Fibroblast of mammary gland (primary cell): ENCODE measurements around the gene GNAL.

ENCODE experiments used
- DNase-seq: peaks from one replicate; pipeline ENCODE4 v3.0.0-alpha.2; 2010; ENCODE audit warnings: low read depth
- H3K4me3 ChIP-seq: 2 replicates; pipeline ENCODE4 v1.5.1; 2011; ENCODE audit warnings: low read depth, mild to moderate bottlenecking, low read length, moderate library complexity; ENCODE audit not compliant: control insufficient read depth
- TF ChIP-seq, protein P1 (sequence below): conservative IDR thresholded peaks from 2 replicates; pipeline ENCODE4 v1.5.1; 2011; ENCODE audit warnings: low read depth, low read length, inconsistent platforms; ENCODE audit not compliant: control insufficient read depth, insufficient read depth

GNAL gene

DNA sequence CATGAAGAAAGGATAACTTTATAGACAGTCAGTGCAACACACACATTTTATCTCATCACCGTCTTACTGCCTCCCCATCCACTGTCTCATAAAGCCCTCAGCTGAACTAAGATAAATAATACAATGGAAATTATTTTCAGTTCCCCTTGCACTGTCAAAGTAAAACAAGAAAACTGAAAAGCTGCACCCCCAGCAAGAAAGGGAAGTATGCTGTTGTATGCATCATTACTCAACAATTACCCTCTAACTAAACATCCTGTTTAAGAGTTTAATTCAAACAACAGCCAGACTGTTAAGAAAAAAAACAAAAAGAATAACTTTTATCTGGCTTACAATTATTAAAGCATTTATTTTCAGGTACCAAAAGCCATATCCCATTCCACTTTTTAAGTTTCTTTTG lies 194.1 kb downstream of the GNAL start:
- no peak overlapping the region for H3K4me3 ChIP-seq
- no peak for DNase-seq
- TF ChIP-seq, protein P1, sequence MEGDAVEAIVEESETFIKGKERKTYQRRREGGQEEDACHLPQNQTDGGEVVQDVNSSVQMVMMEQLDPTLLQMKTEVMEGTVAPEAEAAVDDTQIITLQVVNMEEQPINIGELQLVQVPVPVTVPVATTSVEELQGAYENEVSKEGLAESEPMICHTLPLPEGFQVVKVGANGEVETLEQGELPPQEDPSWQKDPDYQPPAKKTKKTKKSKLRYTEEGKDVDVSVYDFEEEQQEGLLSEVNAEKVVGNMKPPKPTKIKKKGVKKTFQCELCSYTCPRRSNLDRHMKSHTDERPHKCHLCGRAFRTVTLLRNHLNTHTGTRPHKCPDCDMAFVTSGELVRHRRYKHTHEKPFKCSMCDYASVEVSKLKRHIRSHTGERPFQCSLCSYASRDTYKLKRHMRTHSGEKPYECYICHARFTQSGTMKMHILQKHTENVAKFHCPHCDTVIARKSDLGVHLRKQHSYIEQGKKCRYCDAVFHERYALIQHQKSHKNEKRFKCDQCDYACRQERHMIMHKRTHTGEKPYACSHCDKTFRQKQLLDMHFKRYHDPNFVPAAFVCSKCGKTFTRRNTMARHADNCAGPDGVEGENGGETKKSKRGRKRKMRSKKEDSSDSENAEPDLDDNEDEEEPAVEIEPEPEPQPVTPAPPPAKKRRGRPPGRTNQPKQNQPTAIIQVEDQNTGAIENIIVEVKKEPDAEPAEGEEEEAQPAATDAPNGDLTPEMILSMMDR: no peak

GRCh38 chr18:11884396-11885030 lies 195.4 kb downstream of the GNAL start:
- TF ChIP-seq, protein P1: no peak
- H3K4me3 ChIP-seq: no peak overlapping the region
- no peak for DNase-seq

DNA sequence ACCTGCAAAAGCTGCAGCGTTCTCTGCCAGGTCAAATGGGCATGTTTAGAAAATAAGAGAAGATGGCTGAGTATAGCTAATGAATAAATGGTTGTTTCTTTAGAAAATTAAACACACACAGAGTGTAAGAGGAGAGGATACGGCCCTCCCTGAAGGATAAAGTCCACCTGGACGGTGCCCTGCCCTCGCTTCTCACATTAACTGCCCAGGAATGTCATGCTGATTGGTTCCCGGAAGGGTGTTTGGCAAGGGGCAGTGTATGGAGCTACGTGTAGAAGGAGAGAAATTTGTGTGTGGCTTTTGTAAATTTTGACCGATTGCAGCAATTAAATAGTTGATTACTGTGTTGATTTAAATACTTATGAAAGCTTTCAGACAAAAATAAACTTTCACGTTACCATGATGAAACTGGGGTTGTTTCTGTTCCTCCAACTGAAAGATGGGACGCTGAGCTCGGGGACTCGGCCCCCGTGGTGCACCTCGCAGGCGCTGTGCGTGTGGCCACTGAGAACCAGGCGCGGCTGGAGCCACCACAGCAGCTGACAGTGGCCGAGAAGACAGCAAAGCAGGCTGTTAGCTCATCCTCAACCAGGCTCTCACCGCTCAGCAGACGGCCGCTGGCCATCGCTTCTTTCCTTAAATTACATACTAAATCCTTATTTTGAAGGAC lies 196.3 kb downstream of the GNAL start:
- H3K4me3 ChIP-seq: no peak overlapping the region
- DNase-seq: no peak

DNA sequence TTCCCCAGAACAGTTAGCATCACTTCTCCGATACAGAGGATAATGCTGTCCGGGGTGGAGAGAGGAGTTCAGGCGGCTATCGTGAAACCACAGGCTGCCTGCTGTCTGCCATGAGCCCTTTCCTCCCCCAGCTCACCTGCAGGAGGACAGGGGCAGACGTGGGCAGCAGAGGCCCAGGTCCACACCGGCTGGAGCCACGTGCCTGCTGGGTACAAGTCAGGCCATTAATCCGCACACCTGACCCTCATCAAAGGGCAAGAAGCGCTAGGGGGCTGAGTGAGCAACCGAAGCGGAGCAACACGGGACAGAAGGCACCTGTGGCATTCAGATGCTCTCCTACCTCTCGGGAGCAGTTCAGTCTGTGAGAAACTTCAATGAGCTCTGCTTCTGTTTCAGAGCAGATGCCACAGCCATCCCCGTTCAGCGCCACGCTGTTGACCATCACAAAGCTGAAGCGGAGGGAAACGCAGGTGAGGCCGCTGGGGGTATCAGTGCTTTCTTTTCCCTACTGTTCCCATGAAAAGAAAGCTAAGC lies 197.6 kb downstream of the GNAL start:
- TF ChIP-seq, protein P1: no peak

More for the DNA sequence above, 196.3 kb downstream of the GNAL start:
- TF ChIP-seq, protein P1: no peak

DNA sequence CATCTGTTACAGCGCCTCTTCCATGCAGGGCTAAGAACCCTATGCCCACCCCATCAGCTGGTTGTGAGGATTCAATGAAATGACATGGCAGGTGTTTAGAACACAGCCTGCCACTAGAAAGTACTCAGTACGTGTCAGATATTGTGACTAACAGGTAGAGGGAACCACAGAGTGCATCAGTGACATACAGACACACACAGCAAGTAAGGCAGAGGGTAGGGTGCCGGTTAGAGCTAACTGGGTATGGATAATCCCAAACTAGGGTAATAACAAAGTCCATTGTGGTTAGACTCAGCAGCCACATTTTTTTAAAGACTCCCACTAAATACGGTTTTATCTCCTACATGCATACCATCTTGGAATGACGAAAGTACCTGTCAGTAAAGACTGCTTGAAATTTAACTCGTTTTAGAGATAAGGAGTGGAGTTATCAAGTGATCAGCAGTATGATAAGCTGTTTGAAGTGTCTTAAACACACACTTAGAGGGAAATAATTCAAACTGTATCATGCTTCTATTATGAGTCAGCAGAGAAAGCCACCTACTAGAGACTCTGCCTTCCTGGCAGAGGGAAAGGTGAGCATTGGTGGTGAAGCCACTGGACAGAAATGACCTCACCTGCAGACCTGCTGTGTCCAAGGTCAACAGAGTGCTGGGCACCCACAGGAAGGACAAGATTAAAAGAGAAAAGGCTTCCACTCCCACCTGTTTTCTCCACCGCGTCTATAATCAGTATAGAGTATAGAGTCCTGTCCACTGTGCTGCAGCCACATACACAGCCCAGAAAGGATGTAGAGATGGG lies 198.5 kb downstream of the GNAL start:
- H3K4me3 ChIP-seq: no peak overlapping the region
- no peak for DNase-seq
- TF ChIP-seq, protein P1: no peak

More for the DNA sequence above, 197.6 kb downstream of the GNAL start:
- H3K4me3 ChIP-seq: no peak overlapping the region
- DNase-seq: no peak

DNA sequence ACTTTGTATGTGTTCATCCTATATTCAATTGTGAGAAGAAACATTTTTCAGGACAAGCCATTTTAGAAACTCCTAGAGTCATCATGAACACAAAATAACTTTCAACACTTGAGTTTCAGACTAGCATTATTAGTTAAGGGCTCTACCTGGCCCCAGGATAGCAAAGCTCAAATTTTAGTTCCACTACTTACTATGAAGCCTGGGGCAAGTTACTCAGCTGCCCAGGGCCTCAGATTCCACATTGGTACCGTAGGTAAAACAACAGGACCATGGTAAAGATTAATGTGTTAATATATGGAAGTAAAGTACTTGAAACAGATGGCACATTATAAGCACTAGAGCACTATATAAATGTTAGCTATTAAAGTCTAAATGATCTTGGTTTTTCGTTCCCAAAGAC lies 199.7 kb downstream of the GNAL start:
- TF ChIP-seq, protein P1: no peak
- DNase-seq: no peak
- no peak overlapping the region for H3K4me3 ChIP-seq
